IPS-20b (cell line): Measurements from ENCODE around the gene PROM2.

ENCODE experiments used
- H3K27ac ChIP-seq: one replicate; pipeline ENCODE4 v1.5.1; 2013; ENCODE audit warnings: low read length
- H3K27me3 ChIP-seq: 2 replicates; pipeline ENCODE4 v1.6.1; 2013; ENCODE audit warnings: mild to moderate bottlenecking, low read length, inconsistent platforms; ENCODE audit not compliant: insufficient read depth
- H3K36me3 ChIP-seq: 2 replicates; pipeline ENCODE4 v1.6.1; 2013; ENCODE audit warnings: low read depth, mild to moderate bottlenecking, inconsistent platforms, low read length, moderate library complexity; ENCODE audit not compliant: insufficient read depth
- H3K4me1 ChIP-seq: 2 replicates; pipeline ENCODE4 v1.6.1; 2013; ENCODE audit warnings: mild to moderate bottlenecking, control low read depth, inconsistent platforms, low read length, moderate library complexity; ENCODE audit not compliant: insufficient read depth
- H3K4me3 ChIP-seq: 2 replicates; pipeline ENCODE4 v1.5.1; 2013; ENCODE audit warnings: mild to moderate bottlenecking, low read length, inconsistent platforms
- H3K9ac ChIP-seq: 2 replicates; pipeline ENCODE4 v1.6.1; 2013; ENCODE audit warnings: low read depth, mild to moderate bottlenecking, inconsistent platforms, low read length, moderate library complexity
- H3K9me3 ChIP-seq: 2 replicates; pipeline ENCODE4 v1.6.1; 2013; ENCODE audit warnings: mild to moderate bottlenecking, low read depth, low read length, inconsistent platforms; ENCODE audit not compliant: insufficient read depth

The PROM2 gene

DNA sequence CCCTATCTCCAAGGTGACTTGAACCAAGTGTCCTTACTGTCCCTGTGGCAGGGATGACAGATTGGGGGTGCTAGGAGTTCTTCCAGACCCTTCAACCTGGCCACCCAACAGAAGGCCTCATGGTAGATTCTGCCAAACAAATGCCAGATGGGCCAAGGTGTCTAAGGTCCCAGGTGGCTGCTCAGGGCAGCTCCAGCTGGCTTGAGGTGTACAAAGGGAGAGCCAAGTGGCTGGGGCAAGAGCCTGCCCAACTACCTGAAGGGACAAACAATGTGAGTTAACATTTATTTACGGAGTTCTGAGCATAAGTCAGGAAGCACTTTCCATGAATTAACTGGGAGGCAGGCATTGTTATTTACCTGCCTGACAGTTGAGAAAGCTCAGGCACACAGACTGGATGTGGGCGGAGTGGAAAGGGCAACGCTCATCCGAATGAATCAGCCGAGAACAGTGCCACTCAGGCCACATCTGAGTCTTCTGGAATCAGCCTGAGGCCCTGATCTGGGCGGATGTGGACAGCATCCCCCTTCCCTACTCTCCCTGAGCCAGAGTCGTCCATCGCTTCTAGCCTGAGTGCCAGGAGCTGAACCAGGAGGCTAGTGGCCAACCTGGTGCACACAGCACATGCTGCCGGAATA, 18.5 kb downstream of the PROM2 start:
- peaks cover 9% of the 10 kb centered on the region for H3K27me3 ChIP-seq
- H3K9ac ChIP-seq, result no peak overlapping the region
- peaks cover 8% of the 10 kb centered on the region for H3K9me3 ChIP-seq
- no peak overlapping the region for H3K4me3 ChIP-seq
- no peaks in the 10 kb centered on the region for H3K36me3 ChIP-seq
- H3K27ac ChIP-seq, result no peak overlapping the region
- H3K4me1 ChIP-seq, result peaks cover 3% of the 10 kb centered on the region; the same call in 1 of the 2 replicates

DNA sequence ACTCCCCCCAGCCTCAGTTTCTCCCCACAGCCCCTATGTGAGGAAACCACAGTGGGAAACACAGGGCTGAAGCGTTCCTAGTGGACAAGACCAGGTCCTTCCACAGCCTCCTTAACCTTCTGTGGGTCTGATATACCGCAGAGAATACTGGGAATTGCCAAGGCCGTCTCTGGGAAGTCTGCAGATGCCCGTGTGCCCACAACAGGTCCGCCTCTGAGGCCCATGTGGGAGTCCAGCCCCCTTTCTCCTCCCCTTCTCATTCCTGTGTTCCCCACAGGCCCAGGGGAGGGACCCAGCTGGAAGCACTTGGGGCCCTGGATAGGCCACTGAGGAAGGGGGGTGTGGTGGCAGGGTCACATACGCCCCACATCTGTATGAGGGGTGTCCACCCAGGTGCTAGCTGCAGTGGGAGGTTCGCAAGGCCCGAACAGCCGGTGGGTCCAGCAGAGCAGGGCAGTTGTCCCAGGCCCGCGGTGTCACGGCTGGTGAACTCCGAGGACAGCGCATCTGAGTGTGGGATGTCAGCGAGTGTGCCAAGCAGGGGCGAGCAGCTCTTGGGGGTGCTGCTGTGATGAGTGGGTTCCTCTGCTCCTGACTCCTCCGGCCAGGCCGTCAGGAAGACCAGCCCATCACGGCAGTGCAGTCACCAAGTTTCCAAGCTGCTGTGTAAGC, 20.5 kb downstream of the PROM2 start:
- Histone ChIP-seq H3K4me3 (no peak overlapping the region), H3K4me1 (peaks cover 3% of the 10 kb centered on the region; the same call in 1 of the 2 replicates), H3K27ac (no peak overlapping the region), H3K27me3 (peaks cover 9% of the 10 kb centered on the region), H3K9ac (no peak overlapping the region), H3K36me3 (no peaks in the 10 kb centered on the region), H3K9me3 (peaks cover 8% of the 10 kb centered on the region)

DNA sequence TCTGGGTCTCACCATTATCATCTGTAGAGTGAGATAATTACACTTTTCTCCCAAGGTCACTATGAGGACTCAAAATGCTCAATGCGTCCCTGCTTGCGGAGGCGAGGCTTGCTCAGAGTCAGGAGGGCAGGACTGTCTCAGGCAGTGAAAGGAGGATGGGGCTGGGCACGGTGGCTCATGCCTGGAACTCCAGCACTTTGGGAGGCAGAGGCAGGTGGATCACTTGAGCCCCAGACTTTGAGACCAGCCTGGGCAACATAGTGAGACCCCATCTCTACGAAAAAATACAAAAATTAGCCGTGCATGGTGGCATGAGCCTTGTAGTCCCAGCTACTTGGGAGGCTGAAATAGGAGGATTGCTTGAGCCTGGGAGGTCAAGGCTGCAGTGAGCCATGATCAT, 21.1 kb downstream of the PROM2 start:
- H3K9ac ChIP-seq, result no peak overlapping the region
- H3K27ac ChIP-seq, result no peak overlapping the region
- H3K4me1 ChIP-seq, result peaks cover 3% of the 10 kb centered on the region; the same call in 1 of the 2 replicates
- no peaks in the 10 kb centered on the region for H3K36me3 ChIP-seq
- peaks cover 8% of the 10 kb centered on the region for H3K9me3 ChIP-seq
- H3K27me3 ChIP-seq, result peaks cover 9% of the 10 kb centered on the region
- no peak overlapping the region for H3K4me3 ChIP-seq

DNA sequence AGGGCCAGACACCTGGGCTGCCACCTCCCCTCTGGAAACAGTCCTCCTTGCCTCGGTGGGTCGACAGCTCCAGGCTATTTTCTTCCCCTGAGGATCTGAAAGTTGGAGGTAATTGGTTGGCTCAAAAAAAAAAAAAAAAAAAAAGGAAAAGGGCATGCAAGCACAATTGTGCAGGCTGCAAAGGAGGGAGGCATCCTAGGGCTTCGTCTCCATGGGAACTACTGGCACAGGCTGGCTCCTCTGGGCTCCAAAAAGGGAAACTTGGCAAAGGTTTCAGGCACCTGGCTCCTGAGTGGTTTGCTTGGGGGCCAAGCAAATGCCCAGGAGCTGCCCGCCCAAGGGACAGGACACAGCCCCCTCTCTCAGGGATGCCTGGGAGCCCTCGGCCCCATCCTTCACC, 21.8 kb downstream of the PROM2 start:
- H3K36me3 ChIP-seq, result no peaks in the 10 kb centered on the region
- no peak overlapping the region for H3K27ac ChIP-seq
- H3K4me1 ChIP-seq, result peaks cover 3% of the 10 kb centered on the region; the same call in 1 of the 2 replicates
- H3K27me3 ChIP-seq, result peaks cover 9% of the 10 kb centered on the region
- H3K4me3 ChIP-seq, result no peak overlapping the region
- no peak overlapping the region for H3K9ac ChIP-seq
- peaks cover 7% of the 10 kb centered on the region for H3K9me3 ChIP-seq

DNA sequence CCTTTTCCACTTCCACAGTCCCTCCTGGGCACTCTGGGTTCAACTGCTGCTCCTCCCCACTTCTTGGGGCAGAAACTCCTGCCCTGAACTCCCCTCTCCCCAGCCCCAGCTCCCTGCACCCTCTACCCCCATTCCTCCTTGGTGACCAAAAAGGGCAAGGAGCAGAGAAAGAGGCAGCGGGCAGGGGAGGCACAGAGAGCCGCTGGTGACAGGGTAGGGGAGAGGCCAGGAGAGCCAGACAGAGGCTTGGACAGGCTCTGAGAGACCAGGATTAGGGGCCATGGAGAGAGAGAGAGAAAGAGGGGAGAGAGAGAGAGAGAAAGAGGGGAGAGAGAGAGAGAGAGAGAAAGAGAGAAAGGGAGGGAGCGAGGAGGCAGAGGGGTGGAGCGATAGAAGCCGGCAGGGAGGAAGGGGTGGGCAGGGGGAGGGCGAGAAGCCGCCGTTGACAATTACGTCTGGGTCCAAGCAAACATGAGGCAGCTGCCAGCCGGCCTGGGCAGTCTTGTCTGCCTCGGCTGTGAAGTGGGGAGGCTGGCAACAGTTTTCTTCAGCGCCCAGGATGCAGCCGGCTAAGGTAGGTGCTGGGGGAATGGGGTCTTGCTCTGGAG, 22.7 kb downstream of the PROM2 start, which contains the start of gene KCNIP3:
TSS of gene KCNIP3 (plus strand) at position 468 of the 608 bp plus-strand sequence. CDS start at position 560, 92 bp downstream.
- Histone ChIP-seq H3K27me3 (peaks cover 9% of the 10 kb centered on the region), H3K9ac (no peak within 1 kb of the TSS; the same call in 1 of the 2 replicates), H3K36me3 (no peaks in the 10 kb centered on the region), H3K4me1 (peaks cover 3% of the 10 kb centered on the region; the same call in 1 of the 2 replicates), H3K27ac (no peak within 1 kb of the TSS), H3K9me3 (no peaks in the 10 kb centered on the region), H3K4me3 (peak within 1 kb of the TSS; percentile 54; the same call in 1 of the 2 replicates)

DNA sequence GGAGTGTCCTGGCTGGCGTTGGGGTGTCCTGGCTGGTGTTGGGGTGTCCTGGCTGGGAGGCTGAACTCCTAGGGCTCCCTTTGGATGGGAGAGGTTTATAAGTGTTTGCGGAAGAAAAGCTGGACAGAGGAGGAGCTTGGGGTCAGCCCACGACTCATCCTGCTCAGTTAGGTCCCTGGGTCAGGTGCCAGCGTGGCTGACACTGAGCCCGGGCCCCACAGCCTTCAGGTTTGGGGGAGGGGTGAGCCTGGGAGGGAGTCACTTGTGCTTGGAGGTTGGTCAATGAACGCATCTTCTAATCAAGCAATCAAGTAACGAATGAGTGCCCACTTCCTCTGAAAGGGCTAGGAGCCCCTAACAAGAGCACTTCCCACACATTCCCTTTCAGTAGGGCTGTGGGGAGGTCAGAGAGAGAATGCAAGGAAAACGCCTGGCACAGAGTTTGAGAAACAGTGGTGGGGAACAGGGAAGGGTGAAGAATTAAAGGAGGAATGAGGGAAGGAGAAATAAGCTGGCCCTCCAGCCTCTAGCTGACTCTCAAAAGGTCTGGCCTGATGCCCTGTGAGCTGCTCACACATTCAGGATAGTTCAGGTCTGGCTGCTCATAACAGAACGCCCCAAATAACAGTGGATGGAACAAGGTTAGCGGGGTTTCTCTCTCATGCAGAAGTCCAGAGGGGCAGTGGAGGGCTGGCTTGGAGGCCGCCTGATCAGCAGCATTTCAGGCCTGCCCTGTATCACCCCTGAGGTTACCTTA, 23.6 kb downstream of the PROM2 start:
- Histone ChIP-seq H3K4me3 (peak overlapping the region; percentile 54; the same call in 1 of the 2 replicates), H3K9ac (no peak overlapping the region), H3K36me3 (no peaks in the 10 kb centered on the region), H3K27ac (no peak overlapping the region), H3K9me3 (no peaks in the 10 kb centered on the region), H3K4me1 (peaks cover 3% of the 10 kb centered on the region; the same call in 1 of the 2 replicates), H3K27me3 (peaks cover 9% of the 10 kb centered on the region)

DNA sequence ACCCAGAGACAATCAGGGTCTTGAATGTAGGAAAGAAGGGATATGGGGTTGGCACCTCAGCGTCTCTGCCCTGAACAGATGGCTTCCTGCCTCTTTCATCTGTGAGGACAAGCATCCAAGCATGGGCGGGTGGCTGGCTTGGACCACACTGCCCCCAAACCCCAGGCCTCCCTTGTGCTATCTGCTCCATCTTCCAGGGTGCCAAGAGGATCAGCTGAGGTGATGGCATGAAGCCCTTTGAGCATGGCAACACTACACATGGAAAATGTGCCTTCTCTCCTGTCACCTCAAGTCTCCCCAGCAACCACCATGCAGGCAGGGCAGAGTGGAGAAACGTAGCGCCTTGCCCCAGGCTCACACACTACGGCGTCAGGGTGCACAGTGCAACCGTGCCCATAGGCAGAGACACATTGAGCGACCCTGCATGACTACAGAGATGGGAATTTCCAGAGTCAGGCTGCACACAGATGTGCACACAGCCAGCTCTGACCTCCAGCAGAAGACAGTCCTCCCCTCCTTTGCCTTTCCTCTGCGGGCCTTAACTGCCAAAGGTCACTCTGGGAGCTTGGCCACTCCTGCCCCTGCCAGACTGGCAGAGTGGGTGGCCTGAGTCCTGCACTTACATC, 24.4 kb downstream of the PROM2 start:
- Histone ChIP-seq H3K4me1 (peaks cover 3% of the 10 kb centered on the region; the same call in 1 of the 2 replicates), H3K9me3 (no peaks in the 10 kb centered on the region), H3K27me3 (peaks cover 9% of the 10 kb centered on the region), H3K36me3 (no peaks in the 10 kb centered on the region), H3K4me3 (no peak overlapping the region), H3K9ac (no peak overlapping the region), H3K27ac (no peak overlapping the region)

DNA sequence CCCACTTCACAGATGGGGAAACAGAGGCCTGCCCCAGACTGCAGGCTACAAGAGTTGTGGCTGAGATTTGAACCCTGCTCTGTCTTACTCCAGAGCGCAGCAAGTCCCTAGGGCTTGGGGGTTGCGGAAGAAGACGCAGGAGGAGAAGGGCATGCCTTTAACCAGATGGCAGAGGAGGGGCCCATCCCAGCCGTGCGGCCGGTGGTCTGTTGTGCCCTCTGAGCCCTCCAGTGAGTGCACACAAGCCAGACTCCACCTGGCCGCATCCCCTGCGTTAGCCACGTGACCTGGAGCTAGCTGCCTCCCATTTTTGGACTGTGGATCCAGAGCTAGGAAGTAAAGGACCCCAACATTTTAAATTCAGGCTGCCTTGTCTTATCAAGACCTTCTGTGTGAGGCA, 25.7 kb downstream of the PROM2 start:
- no peaks in the 10 kb centered on the region for H3K36me3 ChIP-seq
- no peak overlapping the region for H3K27ac ChIP-seq
- peaks cover 3% of the 10 kb centered on the region; the same call in 1 of the 2 replicates for H3K4me1 ChIP-seq
- H3K9ac ChIP-seq, result no peak overlapping the region
- H3K9me3 ChIP-seq, result no peaks in the 10 kb centered on the region
- H3K27me3 ChIP-seq, result peaks cover 9% of the 10 kb centered on the region
- no peak overlapping the region for H3K4me3 ChIP-seq

DNA sequence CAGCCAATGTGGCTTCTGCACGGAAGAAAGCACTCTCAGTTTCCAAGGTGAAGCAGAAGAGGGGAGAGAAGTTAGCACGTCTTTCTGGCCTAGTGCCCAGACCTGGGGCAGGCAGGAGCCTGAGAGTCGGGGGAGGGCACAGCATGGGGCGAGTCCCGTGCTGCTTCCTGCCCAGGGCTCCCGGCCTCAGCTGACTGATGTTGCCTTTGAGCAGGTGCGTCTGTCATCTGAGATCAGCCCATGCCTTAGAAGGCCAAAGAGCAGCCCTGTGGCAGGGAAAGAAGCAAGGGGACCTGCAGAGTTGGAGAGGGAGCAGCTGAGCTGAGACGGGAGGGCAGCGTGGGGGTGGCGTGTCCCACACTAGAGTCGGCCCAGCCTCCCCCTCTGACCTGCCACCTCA, 26.2 kb downstream of the PROM2 start:
- peaks cover 3% of the 10 kb centered on the region; the same call in 1 of the 2 replicates for H3K4me1 ChIP-seq
- H3K9ac ChIP-seq, result no peak overlapping the region
- H3K9me3 ChIP-seq, result no peaks in the 10 kb centered on the region
- H3K27ac ChIP-seq, result no peak overlapping the region
- H3K36me3 ChIP-seq, result no peaks in the 10 kb centered on the region
- H3K27me3 ChIP-seq, result peaks cover 9% of the 10 kb centered on the region
- no peak overlapping the region for H3K4me3 ChIP-seq

DNA sequence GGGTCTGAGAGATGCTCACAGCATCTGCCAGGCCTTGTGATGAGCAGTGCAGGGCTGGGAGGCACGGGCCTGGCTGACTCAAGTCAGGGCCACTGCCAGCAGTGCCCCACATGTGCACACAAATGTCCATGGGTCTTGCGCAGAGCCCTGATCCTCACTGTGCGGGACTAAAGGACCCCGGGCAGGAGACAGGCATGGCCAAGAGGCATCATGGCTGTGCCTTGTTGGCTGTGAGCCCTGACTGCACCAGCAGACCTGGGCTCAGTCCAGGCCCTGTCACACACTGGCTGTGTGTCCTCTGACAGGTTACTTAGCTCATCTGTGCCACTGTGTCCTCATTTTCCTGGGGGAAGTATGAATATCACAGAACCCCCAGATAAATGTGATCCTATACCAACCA, 26.9 kb downstream of the PROM2 start:
- peaks cover 8% of the 10 kb centered on the region for H3K27me3 ChIP-seq
- peaks cover 3% of the 10 kb centered on the region; the same call in 1 of the 2 replicates for H3K4me1 ChIP-seq
- H3K9ac ChIP-seq, result no peak overlapping the region
- no peaks in the 10 kb centered on the region for H3K9me3 ChIP-seq
- H3K27ac ChIP-seq, result no peak overlapping the region
- H3K4me3 ChIP-seq, result no peak overlapping the region
- H3K36me3 ChIP-seq, result no peaks in the 10 kb centered on the region
